ENCODE results near the gene EIF4B. TPM values are rescaled to one million over a fixed set of nuclear protein-coding genes. Genes with fewer than 3 reads are reported as not detected.

EIF4B gene
- polyA plus RNA-seq, 1 donor from 2014 or later, result 104 TPM

Other genes with a start within 250 kb of the EIF4B start
- not detected for gene KRT76, start 229.1 kb upstream of the EIF4B start, polyA plus RNA-seq
- not detected for gene KRT3, start 210.3 kb upstream of the EIF4B start, polyA plus RNA-seq
- gene KRT4, start 192.3 kb upstream of the EIF4B start, polyA plus RNA-seq, result not detected
- not detected for gene KRT79, start 172.1 kb upstream of the EIF4B start, polyA plus RNA-seq
- gene KRT78, start 157.5 kb upstream of the EIF4B start, polyA plus RNA-seq, result not detected
- gene KRT8, start 101.4 kb upstream of the EIF4B start, polyA plus RNA-seq, result not detected
- 2.6 TPM for gene KRT18, start 57.3 kb upstream of the EIF4B start, polyA plus RNA-seq
- not detected for gene TNS2, start 43.6 kb downstream of the EIF4B start, polyA plus RNA-seq
- 30.4 TPM for gene SPRYD3, start 72.9 kb downstream of the EIF4B start, polyA plus RNA-seq
- gene IGFBP6, start 91.2 kb downstream of the EIF4B start, polyA plus RNA-seq, result 1.0 TPM
- gene SOAT2, start 97.0 kb downstream of the EIF4B start, polyA plus RNA-seq, result not detected
- 5.0 TPM for gene ZNF740, start 174.3 kb downstream of the EIF4B start, polyA plus RNA-seq
- gene CSAD, start 174.5 kb downstream of the EIF4B start, polyA plus RNA-seq, result 0.58 TPM
- 238 TPM for gene ITGB7, start 200.8 kb downstream of the EIF4B start, polyA plus RNA-seq
- 4.8 TPM for gene RARG, start 225.8 kb downstream of the EIF4B start, polyA plus RNA-seq